SK-N-SH (cell line): ENCODE results near the gene ENTHD1. TPM values are rescaled to one million over a fixed set of nuclear protein-coding genes. Genes with fewer than 3 reads are reported as not detected.

Source experiments
- CTCF ChIA-PET: fragments of 300-600, 350-600 bp; formaldehyde crosslinking; extraction: SDS; loops from one replicate; lab custom pipeline; 2021; lab: Yijun Ruan, JAX
- POLR2A ChIA-PET: fragments of 350-600 bp; sonication (Branson Sonifier 250); formaldehyde crosslinking; extraction: SDS; loops from one replicate; lab custom pipeline; 2020; ENCODE audit warnings: antibody characterized with exemption, inconsistent platforms; lab: Yijun Ruan, JAX
- DNase-seq: peaks from one replicate; pipeline ENCODE4 v3.0.0; 2012
- H2AFZ ChIP-seq: fragments of 200-600 bp; sonication (generic); 2 replicates; pipeline ENCODE4 v1.8.1; 2016; ENCODE audit warnings: antibody characterized with exemption, mild to moderate bottlenecking, low read depth
- H3F3A ChIP-seq: fragments of 200-600 bp; sonication (generic); replicated peaks from 2 replicates; pipeline ENCODE3; 2016; ENCODE audit warnings: antibody characterized with exemption, mild to moderate bottlenecking; ENCODE audit not compliant: insufficient read depth
- H3K27ac ChIP-seq, 2 experiments: fragments of 200-500 bp in 1 of 2; fragments of 200-600 bp in 1 of 2; sonication (Bioruptor generic) in 1 of 2; sonication (generic), shearing (Covaris generic) in 1 of 2; 2 replicates each; pipeline versions ENCODE4 v1.5.1 to v1.6.1; 2014 to 2016; ENCODE audit warnings: low read depth in 2 of 2, inconsistent platforms in 1 of 2, low read length in 1 of 2, mild to moderate bottlenecking in 1 of 2, mixed read lengths in 1 of 2
- H3K27me3 ChIP-seq: fragments of 200-600 bp; sonication (generic), shearing (Covaris generic); 2 replicates; pipeline ENCODE4 v1.6.1; 2016; ENCODE audit warnings: mixed run types; ENCODE audit not compliant: insufficient read depth
- H3K36me3 ChIP-seq, 2 experiments: fragments of 200-500 bp in 1 of 2; fragments of 200-600 bp in 1 of 2; sonication (Bioruptor generic) in 1 of 2; sonication (generic) in 1 of 2; replicated peaks in 1 of 2; 2 replicates each; pipeline versions ENCODE3 to v1.5.1; 2014 to 2016; ENCODE audit warnings: low read length in 1 of 2, mild to moderate bottlenecking in 1 of 2; ENCODE audit not compliant: insufficient read depth in 2 of 2, control insufficient read depth in 1 of 2
- H3K4me1 ChIP-seq, 2 experiments: fragments of 200-500 bp in 1 of 2; fragments of 200-600 bp in 1 of 2; sonication (Bioruptor generic) in 1 of 2; sonication (generic), shearing (Covaris generic) in 1 of 2; 2 replicates each; pipeline versions ENCODE4 v1.5.1 to v1.6.1; 2014 to 2016; ENCODE audit warnings: low read depth in 1 of 2, low read length in 1 of 2, mixed run types in 1 of 2; ENCODE audit not compliant: insufficient read depth in 2 of 2, control insufficient read depth in 1 of 2
- H3K4me2 ChIP-seq: fragments of 200-600 bp; sonication (generic), shearing (Covaris generic); 2 replicates; pipeline ENCODE4 v1.6.1; 2017; ENCODE audit warnings: mixed run types
- H3K4me3 ChIP-seq, 2 experiments: fragments of 200-500 bp in 1 of 2; fragments of 200-600 bp in 1 of 2; sonication (Bioruptor generic) in 1 of 2; sonication (generic), shearing (Covaris generic) in 1 of 2; 2 replicates each; pipeline versions ENCODE4 v1.5.1 to v1.8.1; 2014 to 2016; ENCODE audit warnings: low read depth in 2 of 2, inconsistent platforms in 1 of 2, low read length in 1 of 2, mild to moderate bottlenecking in 1 of 2, mixed read lengths in 1 of 2, moderate library complexity in 1 of 2
- H3K79me2 ChIP-seq: fragments of 200-600 bp; sonication (generic); 2 replicates; pipeline ENCODE4 v1.8.1; 2017; ENCODE audit warnings: mild to moderate bottlenecking; ENCODE audit not compliant: insufficient read depth
- H3K9ac ChIP-seq: fragments of 200-600 bp; sonication (generic); 2 replicates; pipeline ENCODE4 v1.6.1; 2017; ENCODE audit warnings: mixed run types
- H3K9me2 ChIP-seq: fragments of 200-600 bp; sonication (generic); 2 replicates; pipeline ENCODE4 v1.6.1; 2017; ENCODE audit warnings: mixed run types
- H3K9me3 ChIP-seq: fragments of 200-600 bp; sonication (generic); 2 replicates; pipeline ENCODE4 v1.6.1; 2017; ENCODE audit warnings: mixed run types, mild to moderate bottlenecking, moderate library complexity
- H4K20me1 ChIP-seq: fragments of 200-600 bp; sonication (generic); 2 replicates; pipeline ENCODE4 v1.6.1; 2017; ENCODE audit warnings: mild to moderate bottlenecking, mixed run types; ENCODE audit not compliant: insufficient read depth
- FOSL2 ChIP-seq: IDR thresholded peaks from 2 replicates; pipeline ENCODE4 v1.4.0; 2012; ENCODE audit warnings: low read depth, mild to moderate bottlenecking, moderate library complexity, borderline replicate concordance
- GABPA ChIP-seq: IDR thresholded peaks from 2 replicates; pipeline ENCODE4 v1.4.0; 2012; ENCODE audit warnings: low read depth, mild to moderate bottlenecking
- GATA2 ChIP-seq: sonication (generic); formaldehyde crosslinking; IDR thresholded peaks from 2 replicates; pipeline ENCODE4 v1.5.0; 2020; ENCODE audit warnings: mild to moderate bottlenecking, missing genetic modification reagents
- MAX ChIP-seq: IDR thresholded peaks from 2 replicates; pipeline ENCODE4 v1.4.0; 2012; ENCODE audit warnings: low read depth
- MEF2A ChIP-seq: IDR thresholded peaks from 2 replicates; pipeline ENCODE4 v1.4.0; 2012; ENCODE audit warnings: low read depth, borderline replicate concordance
- NFIC ChIP-seq: IDR thresholded peaks from 2 replicates; pipeline ENCODE4 v1.4.0; 2012; ENCODE audit warnings: borderline replicate concordance
- NRF1 ChIP-seq: IDR thresholded peaks from 2 replicates; pipeline ENCODE4 v1.6.1; 2012; ENCODE audit warnings: low read depth, mild to moderate bottlenecking, low read length
- PBX3 ChIP-seq: IDR thresholded peaks from 2 replicates; pipeline ENCODE4; 2012
- POLR2AphosphoS5 ChIP-seq: IDR thresholded peaks from 2 replicates; pipeline ENCODE4 v1.6.1; 2012; ENCODE audit warnings: low read depth, low read length
- RCOR1 ChIP-seq: fragments of 150-350 bp; IDR thresholded peaks from 2 replicates; pipeline ENCODE4 v1.6.1; 2017; ENCODE audit warnings: antibody characterized with exemption, low read length
- TAF1 ChIP-seq: IDR thresholded peaks from 2 replicates; pipeline ENCODE4 v1.6.1; 2012; ENCODE audit warnings: low read depth, mild to moderate bottlenecking, low read length, moderate library complexity, borderline replicate concordance
- TEAD4 ChIP-seq: IDR thresholded peaks from 2 replicates; pipeline ENCODE4 v1.4.0; 2012; ENCODE audit warnings: mild to moderate bottlenecking, borderline replicate concordance; ENCODE audit not compliant: insufficient read depth
- USF1 ChIP-seq: IDR thresholded peaks from 2 replicates; pipeline ENCODE4 v1.4.0; 2012; ENCODE audit warnings: low read depth, borderline replicate concordance
- YY1 ChIP-seq: IDR thresholded peaks from 2 replicates; pipeline ENCODE4 v1.4.0; 2012; ENCODE audit warnings: low read depth, mild to moderate bottlenecking
- ZBTB33 ChIP-seq: IDR thresholded peaks from 2 replicates; pipeline ENCODE4 v1.4.0; 2012; ENCODE audit warnings: low read depth, borderline replicate concordance
- WGBS: methylation state at CpG from one replicate; pipeline ENCODE4 v1.1.6; 2017; ENCODE audit warnings: low lambda C conversion rate; 5-methylcytosine and 5-hydroxymethylcytosine counted together
- polyA plus RNA-seq, 3 experiments: library from polyadenylated mRNA; depleted of rRNA; stranded (reverse); fragments of >200 nt; gene quantifications; 2 replicates each; pipeline ENCODE4 v1.2.3, GENCODE V29; 2012
- TF ChIP-seq, protein P1 (sequence below): IDR thresholded peaks from 2 replicates; pipeline ENCODE4 v1.6.1; 2012; ENCODE audit warnings: mild to moderate bottlenecking, low read depth, low read length, moderate library complexity
- TF ChIP-seq, protein P2 (sequence below): fragments of 150-350 bp; IDR thresholded peaks from 2 replicates; pipeline ENCODE4 v1.6.1; 2016; ENCODE audit warnings: mild to moderate bottlenecking, low read depth, low read length

Gene ENTHD1
- polyA plus RNA-seq, 1 of the 3 experiments (the other 2 are of a cell fraction): not detected

DNA sequence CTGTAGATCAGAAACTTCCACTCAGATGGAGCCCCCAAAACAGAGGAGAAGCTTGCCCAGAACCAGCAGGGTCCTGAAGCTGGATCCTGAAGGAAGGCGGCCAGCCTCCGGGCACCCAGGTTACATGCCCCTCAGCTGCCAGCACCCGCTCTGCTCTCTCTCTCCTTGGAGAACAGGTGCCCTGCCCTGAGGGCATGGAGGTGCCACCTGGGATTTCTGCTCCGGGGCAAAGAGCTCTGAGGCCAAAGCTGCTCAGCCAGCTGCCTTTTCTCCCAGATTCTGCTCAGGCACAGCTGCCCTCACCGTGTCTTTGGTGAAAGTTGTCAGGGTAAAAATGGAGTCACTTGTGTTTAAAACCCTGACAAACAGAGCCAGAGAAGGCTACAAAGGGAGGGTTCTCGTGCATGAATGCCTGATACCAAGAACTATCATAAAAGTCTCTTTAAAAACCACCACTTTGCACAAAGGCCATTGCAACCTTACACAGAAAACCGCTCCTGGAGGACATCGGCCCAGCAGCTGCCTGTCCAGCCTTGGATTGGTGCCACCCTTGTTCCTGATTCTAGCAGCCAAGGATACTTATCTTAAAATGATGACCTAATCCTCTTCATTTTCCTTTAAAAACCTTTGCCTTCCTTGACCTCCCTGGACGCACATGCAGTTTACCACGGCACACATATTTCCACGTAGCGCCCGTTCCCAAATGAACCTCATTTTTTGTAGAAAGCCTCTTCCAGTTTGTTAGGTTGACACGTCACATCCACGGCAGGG lies 183.0 kb downstream of the ENTHD1 start (continued):
- TF ChIP-seq, protein P1, sequence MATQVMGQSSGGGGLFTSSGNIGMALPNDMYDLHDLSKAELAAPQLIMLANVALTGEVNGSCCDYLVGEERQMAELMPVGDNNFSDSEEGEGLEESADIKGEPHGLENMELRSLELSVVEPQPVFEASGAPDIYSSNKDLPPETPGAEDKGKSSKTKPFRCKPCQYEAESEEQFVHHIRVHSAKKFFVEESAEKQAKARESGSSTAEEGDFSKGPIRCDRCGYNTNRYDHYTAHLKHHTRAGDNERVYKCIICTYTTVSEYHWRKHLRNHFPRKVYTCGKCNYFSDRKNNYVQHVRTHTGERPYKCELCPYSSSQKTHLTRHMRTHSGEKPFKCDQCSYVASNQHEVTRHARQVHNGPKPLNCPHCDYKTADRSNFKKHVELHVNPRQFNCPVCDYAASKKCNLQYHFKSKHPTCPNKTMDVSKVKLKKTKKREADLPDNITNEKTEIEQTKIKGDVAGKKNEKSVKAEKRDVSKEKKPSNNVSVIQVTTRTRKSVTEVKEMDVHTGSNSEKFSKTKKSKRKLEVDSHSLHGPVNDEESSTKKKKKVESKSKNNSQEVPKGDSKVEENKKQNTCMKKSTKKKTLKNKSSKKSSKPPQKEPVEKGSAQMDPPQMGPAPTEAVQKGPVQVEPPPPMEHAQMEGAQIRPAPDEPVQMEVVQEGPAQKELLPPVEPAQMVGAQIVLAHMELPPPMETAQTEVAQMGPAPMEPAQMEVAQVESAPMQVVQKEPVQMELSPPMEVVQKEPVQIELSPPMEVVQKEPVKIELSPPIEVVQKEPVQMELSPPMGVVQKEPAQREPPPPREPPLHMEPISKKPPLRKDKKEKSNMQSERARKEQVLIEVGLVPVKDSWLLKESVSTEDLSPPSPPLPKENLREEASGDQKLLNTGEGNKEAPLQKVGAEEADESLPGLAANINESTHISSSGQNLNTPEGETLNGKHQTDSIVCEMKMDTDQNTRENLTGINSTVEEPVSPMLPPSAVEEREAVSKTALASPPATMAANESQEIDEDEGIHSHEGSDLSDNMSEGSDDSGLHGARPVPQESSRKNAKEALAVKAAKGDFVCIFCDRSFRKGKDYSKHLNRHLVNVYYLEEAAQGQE: no peak
- no peak for TF ChIP-seq MEF2A
- TF ChIP-seq TAF1: no peak
- TF ChIP-seq GATA2 (CRISPR knock-in tag): no peak

DNA sequence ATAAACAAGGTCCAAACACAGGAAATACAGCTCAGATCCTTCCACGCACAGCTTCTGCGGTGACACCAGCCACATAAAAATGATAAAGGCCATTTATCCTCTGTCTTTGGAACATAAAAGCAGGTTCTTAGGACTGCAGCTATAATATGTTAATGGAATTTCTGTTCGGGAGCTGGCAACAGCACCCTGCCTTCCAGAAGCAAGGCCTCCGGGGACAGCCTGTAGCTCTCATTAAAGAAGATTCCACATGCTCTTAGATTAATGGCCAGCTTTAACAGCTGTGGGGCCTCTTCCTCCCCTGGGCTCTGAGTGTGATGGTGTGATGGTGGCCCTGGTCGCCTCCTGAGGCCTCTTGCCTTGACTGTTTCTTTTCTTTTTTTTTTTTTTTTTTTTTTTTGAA lies 185.7 kb downstream of the ENTHD1 start:
- H3K9me3 ChIP-seq: no peaks in the 10 kb centered on the region
- no peaks in the 10 kb centered on the region for H4K20me1 ChIP-seq
- H3K4me3 ChIP-seq: no peak overlapping the region
- H3F3A ChIP-seq: no peaks in the 10 kb centered on the region
- 100% methylated on average over 2 of the region's 5 CpGs for WGBS
- no peak overlapping the region for H2AFZ ChIP-seq
- no peak overlapping the region for H3K27ac ChIP-seq
- ChIA-PET POLR2A (no interaction called here), CTCF (interaction anchor here (1.0 kb wide), 1 partner anchor 148 kb away, joined by 4 read pairs; no protein-coding TSS in a partner anchor)
- DNase-seq: no peak
- H3K36me3 ChIP-seq: no peaks in the 10 kb centered on the region
- H3K9ac ChIP-seq: no peak overlapping the region
- H3K27me3 ChIP-seq: no peaks in the 10 kb centered on the region
- H3K9me2 ChIP-seq: no peaks in the 10 kb centered on the region
- H3K4me2 ChIP-seq: no peak overlapping the region
- H3K79me2 ChIP-seq: no peaks in the 10 kb centered on the region
- no peaks in the 10 kb centered on the region; a peak in 1 of 4 replicates for H3K4me1 ChIP-seq
- no peak for TF ChIP-seq USF1
- no peak for TF ChIP-seq POLR2AphosphoS5
- TF ChIP-seq, protein P2, sequence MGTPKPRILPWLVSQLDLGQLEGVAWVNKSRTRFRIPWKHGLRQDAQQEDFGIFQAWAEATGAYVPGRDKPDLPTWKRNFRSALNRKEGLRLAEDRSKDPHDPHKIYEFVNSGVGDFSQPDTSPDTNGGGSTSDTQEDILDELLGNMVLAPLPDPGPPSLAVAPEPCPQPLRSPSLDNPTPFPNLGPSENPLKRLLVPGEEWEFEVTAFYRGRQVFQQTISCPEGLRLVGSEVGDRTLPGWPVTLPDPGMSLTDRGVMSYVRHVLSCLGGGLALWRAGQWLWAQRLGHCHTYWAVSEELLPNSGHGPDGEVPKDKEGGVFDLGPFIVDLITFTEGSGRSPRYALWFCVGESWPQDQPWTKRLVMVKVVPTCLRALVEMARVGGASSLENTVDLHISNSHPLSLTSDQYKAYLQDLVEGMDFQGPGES: no peak
- TF ChIP-seq YY1: no peak
- no peak for TF ChIP-seq PBX3
- no peak for TF ChIP-seq NRF1
- TF ChIP-seq MAX: no peak
- TF ChIP-seq TEAD4: no peak
- TF ChIP-seq ZBTB33: no peak
- no peak for TF ChIP-seq RCOR1
- TF ChIP-seq, protein P1: no peak
- no peak for TF ChIP-seq GABPA
- TF ChIP-seq NFIC: no peak
- TF ChIP-seq FOSL2: no peak
